MM.1S (cell line): ENCODE data around the gene OASL.
"Not testable (repeated sequence)": the region's sequence is repeated elsewhere in the genome, so short reads cannot be mapped to it uniquely, and the experiment has no call there.

Experiments
- DNase-seq: peaks from one replicate; pipeline ENCODE4 v3.0.0-alpha.2; 2015
- H2AFZ ChIP-seq: fragments of 300-600 bp; sonication (generic); 2 replicates; pipeline ENCODE4 v1.6.0; 2016; ENCODE audit warnings: antibody characterized with exemption, low read length
- H3F3A ChIP-seq: fragments of 300-600 bp; sonication (generic); 2 replicates; pipeline ENCODE4 v1.6.1; 2016; ENCODE audit warnings: mild to moderate bottlenecking, antibody characterized with exemption, low read length, moderate library complexity, mixed read lengths; ENCODE audit not compliant: insufficient read depth
- H3K27ac ChIP-seq: fragments of 300-600 bp; sonication (generic); 2 replicates; pipeline ENCODE4 v1.5.1; 2016; ENCODE audit warnings: mild to moderate bottlenecking, low read length
- H3K27me3 ChIP-seq: fragments of 300-600 bp; sonication (generic); replicated peaks from 2 replicates; pipeline ENCODE4 v1.6.0; 2016; ENCODE audit warnings: low read length; ENCODE audit not compliant: insufficient read depth
- H3K36me3 ChIP-seq: fragments of 300-600 bp; sonication (generic); replicated peaks from 2 replicates; pipeline ENCODE4 v1.6.1; 2016; ENCODE audit warnings: mild to moderate bottlenecking, low read length, mixed read lengths; ENCODE audit not compliant: insufficient read depth
- H3K4me1 ChIP-seq: fragments of 300-600 bp; sonication (generic); 2 replicates; pipeline ENCODE4 v1.6.1; 2016; ENCODE audit warnings: low read length, mixed read lengths
- H3K4me2 ChIP-seq: fragments of 300-600 bp; sonication (generic); 2 replicates; pipeline ENCODE4 v1.6.0; 2016; ENCODE audit warnings: low read depth, low read length
- H3K4me3 ChIP-seq: fragments of 300-600 bp; sonication (generic); 2 replicates; pipeline ENCODE4 v1.5.1; 2016; ENCODE audit warnings: low read length, mixed read lengths
- H3K79me2 ChIP-seq: fragments of 300-600 bp; sonication (generic); 2 replicates; pipeline ENCODE4 v1.6.1; 2016; ENCODE audit warnings: mixed run types, low read length, mixed read lengths
- H3K9ac ChIP-seq: fragments of 300-600 bp; sonication (generic); 2 replicates; pipeline ENCODE4 v1.6.1; 2016; ENCODE audit warnings: low read length, mixed read lengths
- H3K9me2 ChIP-seq: fragments of 300-600 bp; sonication (generic); replicated peaks from 2 replicates; pipeline ENCODE4 v1.6.1; 2016; ENCODE audit warnings: mild to moderate bottlenecking, low read length, mixed read lengths; ENCODE audit not compliant: insufficient read depth
- H3K9me3 ChIP-seq: fragments of 300-600 bp; sonication (generic); replicated peaks from 2 replicates; pipeline ENCODE4 v1.6.1; 2016; ENCODE audit warnings: mild to moderate bottlenecking, low read length, mixed read lengths; ENCODE audit not compliant: insufficient read depth
- H4K20me1 ChIP-seq: fragments of 300-600 bp; sonication (generic); 2 replicates; pipeline ENCODE4 v1.6.1; 2016; ENCODE audit warnings: mild to moderate bottlenecking, low read length, moderate library complexity, mixed read lengths; ENCODE audit not compliant: insufficient read depth
- EZH2 ChIP-seq: fragments of 300-600 bp; sonication (generic); optimal IDR thresholded peaks from 2 replicates; pipeline ENCODE3; 2017; ENCODE audit warnings: low read depth, mild to moderate bottlenecking, antibody characterized with exemption, low read length, mixed read lengths
- EZH2phosphoT487 ChIP-seq: fragments of 300-600 bp; sonication (generic); IDR thresholded peaks from 2 replicates; pipeline ENCODE4 v1.6.1; 2018; ENCODE audit warnings: antibody characterized with exemption, low read length
- TF ChIP-seq, protein P1 (sequence below): fragments of 300-600 bp; sonication (generic); IDR thresholded peaks from 2 replicates; pipeline ENCODE4 v1.5.1; 2016; ENCODE audit warnings: antibody characterized with exemption, low read length, mixed read lengths

The OASL gene

DNA sequence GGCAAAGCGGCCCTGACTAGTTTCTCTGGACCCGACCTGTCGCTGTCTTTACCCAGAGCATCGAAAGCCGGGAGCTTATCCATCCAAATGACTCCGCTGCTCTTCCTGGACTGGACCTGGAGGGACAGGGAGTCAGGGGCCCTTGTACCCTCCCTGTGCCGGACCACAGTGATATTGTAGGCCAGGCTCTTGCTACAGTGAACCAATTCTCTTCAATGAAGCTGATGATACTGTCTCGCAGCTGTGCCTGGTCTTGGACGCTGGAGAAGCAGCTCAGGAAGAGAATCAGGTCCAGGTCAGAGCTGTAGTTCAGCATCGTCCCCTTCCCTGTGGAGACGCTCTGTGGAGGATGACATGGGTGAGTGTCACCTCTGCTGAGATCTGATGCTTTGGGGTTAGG, 14.7 kb upstream of the OASL start:
- H4K20me1 ChIP-seq: no peaks in the 10 kb centered on the region
- no peaks in the 10 kb centered on the region for H3K27me3 ChIP-seq
- H3K4me2 ChIP-seq: no peak overlapping the region
- H3K9me2 ChIP-seq: no peaks in the 10 kb centered on the region
- no peak overlapping the region for H3K27ac ChIP-seq
- H3F3A ChIP-seq: no peaks in the 10 kb centered on the region
- H3K4me1 ChIP-seq: no peaks in the 10 kb centered on the region
- TF ChIP-seq EZH2 (no peak), EZH2phosphoT487 (no peak)
- TF ChIP-seq, protein P1, sequence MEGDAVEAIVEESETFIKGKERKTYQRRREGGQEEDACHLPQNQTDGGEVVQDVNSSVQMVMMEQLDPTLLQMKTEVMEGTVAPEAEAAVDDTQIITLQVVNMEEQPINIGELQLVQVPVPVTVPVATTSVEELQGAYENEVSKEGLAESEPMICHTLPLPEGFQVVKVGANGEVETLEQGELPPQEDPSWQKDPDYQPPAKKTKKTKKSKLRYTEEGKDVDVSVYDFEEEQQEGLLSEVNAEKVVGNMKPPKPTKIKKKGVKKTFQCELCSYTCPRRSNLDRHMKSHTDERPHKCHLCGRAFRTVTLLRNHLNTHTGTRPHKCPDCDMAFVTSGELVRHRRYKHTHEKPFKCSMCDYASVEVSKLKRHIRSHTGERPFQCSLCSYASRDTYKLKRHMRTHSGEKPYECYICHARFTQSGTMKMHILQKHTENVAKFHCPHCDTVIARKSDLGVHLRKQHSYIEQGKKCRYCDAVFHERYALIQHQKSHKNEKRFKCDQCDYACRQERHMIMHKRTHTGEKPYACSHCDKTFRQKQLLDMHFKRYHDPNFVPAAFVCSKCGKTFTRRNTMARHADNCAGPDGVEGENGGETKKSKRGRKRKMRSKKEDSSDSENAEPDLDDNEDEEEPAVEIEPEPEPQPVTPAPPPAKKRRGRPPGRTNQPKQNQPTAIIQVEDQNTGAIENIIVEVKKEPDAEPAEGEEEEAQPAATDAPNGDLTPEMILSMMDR: no peak
- no peak overlapping the region for H2AFZ ChIP-seq
- no peak overlapping the region for H3K9ac ChIP-seq
- no peak overlapping the region for H3K4me3 ChIP-seq
- DNase-seq: no peak
- no peaks in the 10 kb centered on the region for H3K36me3 ChIP-seq
- no peaks in the 10 kb centered on the region for H3K9me3 ChIP-seq
- no peaks in the 10 kb centered on the region for H3K79me2 ChIP-seq

GRCh38 chr12:121050725-121051124, 11.7 kb upstream of the OASL start:
- no peaks in the 10 kb centered on the region for H3K4me1 ChIP-seq
- H2AFZ ChIP-seq: no peak overlapping the region
- TF ChIP-seq EZH2phosphoT487 (no peak), EZH2 (no peak)
- TF ChIP-seq, protein P1: no peak
- no peaks in the 10 kb centered on the region for H4K20me1 ChIP-seq
- no peaks in the 10 kb centered on the region for H3K27me3 ChIP-seq
- no peaks in the 10 kb centered on the region for H3K79me2 ChIP-seq
- no peak overlapping the region for H3K4me3 ChIP-seq
- no peaks in the 10 kb centered on the region for H3K9me2 ChIP-seq
- H3K9me3 ChIP-seq: no peaks in the 10 kb centered on the region
- no peak overlapping the region for H3K27ac ChIP-seq
- no peak overlapping the region for H3K4me2 ChIP-seq
- no peaks in the 10 kb centered on the region for H3K36me3 ChIP-seq
- no peak overlapping the region for H3K9ac ChIP-seq
- H3F3A ChIP-seq: no peaks in the 10 kb centered on the region
- DNase-seq: no peak

DNA sequence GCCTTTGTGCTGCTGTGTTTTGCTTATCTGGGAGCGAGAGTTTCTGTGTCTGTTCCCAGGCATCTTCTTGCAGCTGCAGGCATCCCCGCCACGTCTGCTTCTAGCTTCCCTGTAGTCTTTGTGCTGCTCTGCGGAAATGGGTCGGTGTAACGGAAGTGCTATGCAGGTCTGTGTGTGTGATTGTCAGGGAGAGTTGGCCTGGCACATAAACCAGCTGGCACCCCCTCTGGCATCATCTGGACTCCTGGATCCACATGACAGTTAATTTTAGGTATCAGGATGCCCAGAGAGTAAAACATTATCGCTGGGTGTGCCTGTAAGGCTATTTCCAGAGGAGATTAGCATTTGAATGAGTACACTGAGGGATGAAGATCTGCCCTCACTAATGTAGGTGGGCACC, 9.4 kb upstream of the OASL start:
- no peak overlapping the region for H3K4me2 ChIP-seq
- no peak overlapping the region for H2AFZ ChIP-seq
- no peaks in the 10 kb centered on the region for H3K9me2 ChIP-seq
- H3K36me3 ChIP-seq: no peaks in the 10 kb centered on the region
- TF ChIP-seq EZH2phosphoT487 (no peak), EZH2 (no peak)
- TF ChIP-seq, protein P1: no peak
- H3K4me1 ChIP-seq: no peaks in the 10 kb centered on the region
- DNase-seq: no peak
- H3K79me2 ChIP-seq: no peaks in the 10 kb centered on the region
- no peak overlapping the region for H3K9ac ChIP-seq
- no peaks in the 10 kb centered on the region for H4K20me1 ChIP-seq
- no peak overlapping the region for H3K4me3 ChIP-seq
- no peaks in the 10 kb centered on the region for H3K27me3 ChIP-seq
- no peak overlapping the region for H3K27ac ChIP-seq
- H3F3A ChIP-seq: no peaks in the 10 kb centered on the region
- H3K9me3 ChIP-seq: no peaks in the 10 kb centered on the region

GRCh38 chr12:121047400-121047799, 8.4 kb upstream of the OASL start:
- H3K4me1 ChIP-seq, H3K4me2 ChIP-seq, H3F3A ChIP-seq, H3K9me2 ChIP-seq, H3K27me3 ChIP-seq, H3K36me3 ChIP-seq, H3K9me3 ChIP-seq, H3K9ac ChIP-seq, H3K27ac ChIP-seq, DNase-seq, H3K4me3 ChIP-seq, H3K79me2 ChIP-seq, H4K20me1 ChIP-seq, H2AFZ ChIP-seq: not testable (repeated sequence)
